H9 (cell line): ENCODE results near the gene CCS. TPM values are rescaled to one million over a fixed set of nuclear protein-coding genes. Genes with fewer than 3 reads are reported as not detected.

ENCODE experiments used
- DNase-seq: peaks from one replicate; pipeline ENCODE4 v3.0.0-alpha.2; 2017
- H2AFZ ChIP-seq: one replicate; pipeline ENCODE4 v1.6.1; 2013; ENCODE audit warnings: mild to moderate bottlenecking, low read length, control low read depth, moderate library complexity
- H2AK5ac ChIP-seq: 2 replicates; pipeline ENCODE4 v1.6.1; 2013; ENCODE audit warnings: low read length, control low read depth, mixed read lengths; ENCODE audit not compliant: insufficient read length
- H2BK120ac ChIP-seq: one replicate; pipeline ENCODE4 v1.6.1; 2013; ENCODE audit warnings: low read depth, mild to moderate bottlenecking, low read length, control low read depth, inconsistent platforms; ENCODE audit not compliant: poor library complexity, severe bottlenecking
- H2BK12ac ChIP-seq: 2 replicates; pipeline ENCODE4 v1.6.1; 2013; ENCODE audit warnings: low read length, control low read depth, mixed read lengths, low read depth; ENCODE audit not compliant: insufficient read length
- H2BK15ac ChIP-seq: 2 replicates; pipeline ENCODE4 v1.6.1; 2013; ENCODE audit warnings: low read depth, low read length, control low read depth
- H2BK20ac ChIP-seq: one replicate; pipeline ENCODE4 v1.6.1; 2013; ENCODE audit warnings: low read depth, mild to moderate bottlenecking, low read length, control low read depth, inconsistent platforms; ENCODE audit not compliant: poor library complexity, severe bottlenecking
- H2BK5ac ChIP-seq: 2 replicates; pipeline ENCODE4 v1.6.1; 2013; ENCODE audit warnings: low read length, control low read depth, mixed read lengths; ENCODE audit not compliant: insufficient read length
- H3K14ac ChIP-seq: 2 replicates; pipeline ENCODE4 v1.6.1; 2013; ENCODE audit warnings: low read length, control low read depth; ENCODE audit not compliant: insufficient read depth
- H3K18ac ChIP-seq: 2 replicates; pipeline ENCODE4 v1.6.1; 2013; ENCODE audit warnings: low read depth, mild to moderate bottlenecking, mixed read lengths, low read length, control low read depth; ENCODE audit not compliant: insufficient read length
- H3K23ac ChIP-seq: 2 replicates; pipeline ENCODE4 v1.6.1; 2013; ENCODE audit warnings: low read length, control low read depth, mixed read lengths, low read depth; ENCODE audit not compliant: insufficient read length
- H3K23me2 ChIP-seq: 2 replicates; pipeline ENCODE4 v1.6.1; 2013; ENCODE audit warnings: low read depth, mild to moderate bottlenecking, mixed read lengths, low read length, control low read depth; ENCODE audit not compliant: insufficient read length, poor library complexity, severe bottlenecking
- H3K27ac ChIP-seq: 2 replicates; pipeline ENCODE4 v1.5.1; 2013; ENCODE audit warnings: low read length, control low read depth, mixed read lengths, low read depth; ENCODE audit not compliant: insufficient read length
- H3K27me3 ChIP-seq: 2 replicates; pipeline ENCODE4 v1.6.1; 2013; ENCODE audit warnings: low read length, control low read depth, inconsistent platforms; ENCODE audit not compliant: insufficient read depth
- H3K4ac ChIP-seq: 2 replicates; pipeline ENCODE4 v1.6.1; 2013; ENCODE audit warnings: low read depth, mild to moderate bottlenecking, control low read depth, inconsistent platforms, low read length, moderate library complexity
- H3K4me1 ChIP-seq: 2 replicates; pipeline ENCODE4 v1.6.1; 2013; ENCODE audit warnings: low read length, control low read depth, inconsistent platforms; ENCODE audit not compliant: insufficient read depth
- H3K4me2 ChIP-seq: 2 replicates; pipeline ENCODE4 v1.6.1; 2013; ENCODE audit warnings: low read length, control low read depth, mixed read lengths; ENCODE audit not compliant: insufficient read length, insufficient read depth
- H3K56ac ChIP-seq: 2 replicates; pipeline ENCODE4 v1.6.1; 2013; ENCODE audit warnings: low read depth, mild to moderate bottlenecking, mixed read lengths, low read length, control low read depth; ENCODE audit not compliant: insufficient read length
- H3K79me1 ChIP-seq: 2 replicates; pipeline ENCODE4 v1.6.1; 2013; ENCODE audit warnings: low read depth, mild to moderate bottlenecking, moderate library complexity, low read length, control low read depth, inconsistent platforms; ENCODE audit not compliant: insufficient read depth, poor library complexity, severe bottlenecking
- H3K79me2 ChIP-seq: 2 replicates; pipeline ENCODE4 v1.6.1; 2013; ENCODE audit warnings: low read length, control low read depth, inconsistent platforms; ENCODE audit not compliant: insufficient read depth
- H3K9ac ChIP-seq: 2 replicates; pipeline ENCODE4 v1.6.1; 2013; ENCODE audit warnings: low read length, control low read depth, mixed read lengths; ENCODE audit not compliant: insufficient read length; ENCODE audit errors: extremely low read depth
- H3K9me3 ChIP-seq: one replicate; pipeline ENCODE4 v1.6.1; 2013; ENCODE audit warnings: low read depth, low read length, inconsistent platforms; ENCODE audit not compliant: control insufficient read depth
- H3T11ph ChIP-seq: one replicate; pipeline ENCODE4 v1.6.1; 2013; ENCODE audit warnings: mild to moderate bottlenecking, low read length, control low read depth, inconsistent platforms
- H4K20me1 ChIP-seq: one replicate; pipeline ENCODE4 v1.6.1; 2013; ENCODE audit not compliant: control insufficient read depth, insufficient read length, insufficient read depth
- H4K5ac ChIP-seq: 2 replicates; pipeline ENCODE4 v1.6.1; 2013; ENCODE audit warnings: low read depth, mild to moderate bottlenecking, mixed read lengths, low read length, control low read depth; ENCODE audit not compliant: insufficient read length
- H4K8ac ChIP-seq: replicated peaks from 2 replicates; pipeline ENCODE4 v1.6.1; 2013; ENCODE audit warnings: low read length, control low read depth, mixed read lengths, low read depth; ENCODE audit not compliant: insufficient read length
- H4K91ac ChIP-seq: 2 replicates; pipeline ENCODE4 v1.6.1; 2013; ENCODE audit warnings: low read depth, mild to moderate bottlenecking, moderate library complexity, mixed read lengths, low read length, control low read depth; ENCODE audit not compliant: insufficient read length
- H3K27ac Mint-ChIP-seq, 3 experiments: 2 replicates in 2 of 3; 3 replicates in 1 of 3; pipeline ENCODE4 v1.8.0; 2020 to 2021; ENCODE audit warnings: mixed read lengths in 3 of 3, mild to moderate bottlenecking in 1 of 3, moderate library complexity in 1 of 3
- H3K27me3 Mint-ChIP-seq: 2 replicates; pipeline ENCODE4 v1.8.0; 2021; ENCODE audit warnings: low read depth, mild to moderate bottlenecking, moderate library complexity, mixed read lengths
- H3K36me3 Mint-ChIP-seq, 3 experiments: 2 replicates in 2 of 3; 3 replicates in 1 of 3; pipeline ENCODE4 v1.8.0; 2020 to 2021; ENCODE audit warnings: low read depth in 3 of 3, mixed read lengths in 3 of 3; ENCODE audit not compliant: insufficient read depth in 1 of 3
- H3K4me1 Mint-ChIP-seq, 2 experiments: 2 replicates each; pipeline ENCODE4 v1.8.0; 2020; ENCODE audit warnings: mixed read lengths in 2 of 2
- H3K4me3 Mint-ChIP-seq, 2 experiments: 2 replicates in 1 of 2; 3 replicates in 1 of 2; pipeline ENCODE4 v1.8.0; 2020 to 2021; ENCODE audit warnings: mild to moderate bottlenecking in 2 of 2, mixed read lengths in 2 of 2, moderate library complexity in 1 of 2
- H3K9me3 Mint-ChIP-seq, 2 experiments: 2 replicates in 1 of 2; 3 replicates in 1 of 2; pipeline ENCODE4 v1.8.0; 2020; ENCODE audit warnings: mild to moderate bottlenecking in 2 of 2, mixed read lengths in 2 of 2, moderate library complexity in 1 of 2
- CTCF ChIP-seq: fragments of 200-600 bp; sonication (generic); conservative IDR thresholded peaks from 3 replicates; pipeline ENCODE4 v1.8.0; 2021; ENCODE audit warnings: antibody characterized with exemption, mild to moderate bottlenecking
- WGBS: extraction: QIAGEN DNeasy Blood & Tissue Kit; methylation state at CpG from one replicate; pipeline ENCODE4 v1.1.7; 2013; ENCODE audit warnings: missing lambda C conversion rate, low lambda C conversion rate, mixed read lengths; ENCODE audit not compliant: insufficient read length; ENCODE audit errors: extremely low coverage; 5-methylcytosine and 5-hydroxymethylcytosine counted together
- total RNA-seq: library from RNA; stranded (reverse); gene quantifications from 2 replicates; pipeline ENCODE4 v1.2.1, GENCODE V29; 2021

Gene CCS
- total RNA-seq, 1 experiment from 2014 or later = 61.1 TPM

GRCh38 chr11:66559866-66560676 lies 32.9 kb upstream of the CCS start:
- Histone ChIP-seq H3K79me2 (no peaks in the 10 kb centered on the region), H4K91ac (no peak overlapping the region), H2BK120ac (no peak overlapping the region), H4K20me1 (no peaks in the 10 kb centered on the region), H4K8ac (no peak overlapping the region), H3K4me2 (no peak overlapping the region), H2BK5ac (no peak overlapping the region), H2AK5ac (no peak overlapping the region), H3K9me3 (no peaks in the 10 kb centered on the region), H3K9ac (no peak overlapping the region), H3K79me1 (no peaks in the 10 kb centered on the region), H3K18ac (no peak overlapping the region), H3K56ac (no peak overlapping the region), H3K23me2 (peaks cover 2% of the 10 kb centered on the region), H3K14ac (no peak overlapping the region), H3K27me3 (no peaks in the 10 kb centered on the region), H3K4me1 (no peaks in the 10 kb centered on the region), H3K23ac (no peak overlapping the region), H4K5ac (no peak overlapping the region), H2BK15ac (no peak overlapping the region), H2AFZ (no peak overlapping the region), H2BK20ac (no peak overlapping the region), H3T11ph (no peak overlapping the region), H2BK12ac (no peak overlapping the region), H3K27ac (no peak overlapping the region), H3K4ac (no peak overlapping the region)
- Mint-ChIP-seq H3K9me3 (no peaks in the 10 kb centered on the region), H3K27me3 (peaks cover 2% of the 10 kb centered on the region; the same call in 1 of the 2 replicates), H3K36me3 (peaks cover 18 to 80% (median 77%) of the 10 kb centered on the region in 3 experiments), H3K4me3 (no peak overlapping the region), H3K4me1 (peaks cover 2 to 8% of the 10 kb centered on the region in 2 experiments; a peak in 3 of 4 replicates), H3K27ac (no peak overlapping the region)
- no peak for DNase-seq
- WGBS = no CpG with 5 or more reads among the region's 27 CpGs
- TF ChIP-seq CTCF = no peak
